ENCODE results near the gene AFF3.

- TF ChIP-seq POLR2A (IDR thresholded peaks at IDR 0.05) (no peak), CTCF (IDR thresholded peaks at IDR 0.05) (no peak)
These were observed 89.1 kb downstream of the AFF3 start for GRCh38 chr2:100053087-100053885.

Measured in lower leg skin (tissue), 3 donors.